ENCODE measurements around the gene RBMS2.

The RBMS2 gene

DNA sequence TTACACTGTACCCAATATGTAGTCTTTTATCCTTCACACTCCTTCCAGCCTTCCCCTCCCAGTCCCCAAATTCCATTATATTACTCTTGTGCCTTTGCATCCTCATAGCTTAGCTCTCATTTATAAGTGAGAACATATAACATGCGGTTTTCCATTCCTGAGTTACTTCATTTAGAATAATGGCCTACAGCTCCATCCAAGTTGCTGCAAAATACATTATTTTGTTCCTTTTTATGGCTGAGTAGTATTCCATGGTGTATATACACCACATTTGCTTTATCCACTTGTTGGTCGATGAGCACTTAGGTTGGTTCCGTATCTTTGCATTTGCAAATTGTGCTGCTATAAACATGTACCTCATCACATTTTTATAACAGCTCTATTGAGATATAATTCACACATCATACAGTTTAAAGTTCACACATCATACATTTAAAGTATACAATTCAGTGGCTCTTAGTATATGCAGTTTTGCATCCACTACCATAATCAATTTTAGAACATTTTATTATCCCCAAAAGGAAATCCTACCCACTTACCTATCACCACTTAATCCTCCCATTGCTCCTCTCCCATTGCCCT lies 23.5 kb downstream of the RBMS2 start:
- no peak overlapping the region for H3K27ac ChIP-seq
- TF ChIP-seq, protein P1, sequence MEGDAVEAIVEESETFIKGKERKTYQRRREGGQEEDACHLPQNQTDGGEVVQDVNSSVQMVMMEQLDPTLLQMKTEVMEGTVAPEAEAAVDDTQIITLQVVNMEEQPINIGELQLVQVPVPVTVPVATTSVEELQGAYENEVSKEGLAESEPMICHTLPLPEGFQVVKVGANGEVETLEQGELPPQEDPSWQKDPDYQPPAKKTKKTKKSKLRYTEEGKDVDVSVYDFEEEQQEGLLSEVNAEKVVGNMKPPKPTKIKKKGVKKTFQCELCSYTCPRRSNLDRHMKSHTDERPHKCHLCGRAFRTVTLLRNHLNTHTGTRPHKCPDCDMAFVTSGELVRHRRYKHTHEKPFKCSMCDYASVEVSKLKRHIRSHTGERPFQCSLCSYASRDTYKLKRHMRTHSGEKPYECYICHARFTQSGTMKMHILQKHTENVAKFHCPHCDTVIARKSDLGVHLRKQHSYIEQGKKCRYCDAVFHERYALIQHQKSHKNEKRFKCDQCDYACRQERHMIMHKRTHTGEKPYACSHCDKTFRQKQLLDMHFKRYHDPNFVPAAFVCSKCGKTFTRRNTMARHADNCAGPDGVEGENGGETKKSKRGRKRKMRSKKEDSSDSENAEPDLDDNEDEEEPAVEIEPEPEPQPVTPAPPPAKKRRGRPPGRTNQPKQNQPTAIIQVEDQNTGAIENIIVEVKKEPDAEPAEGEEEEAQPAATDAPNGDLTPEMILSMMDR (conservative IDR thresholded peaks at IDR 0.05): no peak
- TF ChIP-seq ZFX (IDR thresholded peaks at IDR 0.05): no peak

GRCh38 chr12:56546680-56547079 lies 25.1 kb downstream of the RBMS2 start:
- H3K27ac ChIP-seq: no peak overlapping the region
- TF ChIP-seq ZFX (IDR thresholded peaks at IDR 0.05): no peak
- TF ChIP-seq, protein P1 (conservative IDR thresholded peaks at IDR 0.05): no peak

DNA sequence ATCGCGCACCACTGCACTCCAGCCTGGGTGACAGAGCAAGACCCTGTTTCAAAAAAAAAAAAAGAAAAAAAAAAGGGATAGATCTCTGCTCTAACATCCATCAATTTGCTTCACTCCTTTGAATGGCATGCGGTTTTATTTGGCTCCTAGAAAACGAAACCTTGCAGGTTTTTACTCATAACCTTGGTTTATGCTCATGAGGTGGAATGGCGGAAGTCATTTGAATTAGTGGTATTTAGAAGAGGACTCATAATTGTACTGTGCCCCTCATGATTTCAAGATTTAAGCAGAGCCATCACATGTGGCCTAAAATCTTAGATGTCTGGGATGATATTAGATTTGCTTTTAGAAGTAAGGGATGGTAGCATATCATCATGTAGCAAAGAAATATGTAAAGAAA lies 29.4 kb downstream of the RBMS2 start:
- TF ChIP-seq, protein P1 (conservative IDR thresholded peaks at IDR 0.05): no peak
- TF ChIP-seq ZFX (IDR thresholded peaks at IDR 0.05): no peak
- H3K27ac ChIP-seq: no peak overlapping the region

GRCh38 chr12:56565510-56566101 lies 44.0 kb downstream of the RBMS2 start:
- TF ChIP-seq, protein P1 (conservative IDR thresholded peaks at IDR 0.05): no peak
- no peak for TF ChIP-seq ZFX (IDR thresholded peaks at IDR 0.05)
- H3K27ac ChIP-seq: no peak overlapping the region

DNA sequence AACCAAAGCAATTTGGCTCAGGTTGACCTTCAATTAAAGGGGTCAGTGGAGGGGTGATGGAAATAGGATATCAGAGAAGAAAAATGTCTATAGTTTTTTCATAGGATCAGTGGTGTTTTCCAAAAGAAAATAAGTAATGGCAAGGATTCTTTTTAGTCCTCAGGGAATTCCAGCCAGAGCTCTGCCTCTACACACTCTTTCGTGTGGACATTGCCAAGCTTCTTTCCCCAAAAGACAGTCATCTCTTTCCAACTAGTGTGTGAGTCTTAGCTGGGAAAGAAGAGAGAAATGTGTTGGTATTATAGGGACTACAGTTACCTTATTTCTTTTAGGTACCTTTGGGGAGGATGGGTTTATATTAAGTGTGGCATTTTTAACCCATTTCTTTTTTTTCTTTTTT lies 46.5 kb downstream of the RBMS2 start:
- TF ChIP-seq ZFX (IDR thresholded peaks at IDR 0.05): no peak
- TF ChIP-seq, protein P1 (conservative IDR thresholded peaks at IDR 0.05): no peak

GRCh38 chr12:56571121-56571520 lies 49.5 kb downstream of the RBMS2 start:
- H3K27ac ChIP-seq: no peak overlapping the region
- TF ChIP-seq ZFX (IDR thresholded peaks at IDR 0.05): no peak
- TF ChIP-seq, protein P1 (conservative IDR thresholded peaks at IDR 0.05): no peak

More for the DNA sequence above, 46.5 kb downstream of the RBMS2 start:
- no peak overlapping the region for H3K27ac ChIP-seq

DNA sequence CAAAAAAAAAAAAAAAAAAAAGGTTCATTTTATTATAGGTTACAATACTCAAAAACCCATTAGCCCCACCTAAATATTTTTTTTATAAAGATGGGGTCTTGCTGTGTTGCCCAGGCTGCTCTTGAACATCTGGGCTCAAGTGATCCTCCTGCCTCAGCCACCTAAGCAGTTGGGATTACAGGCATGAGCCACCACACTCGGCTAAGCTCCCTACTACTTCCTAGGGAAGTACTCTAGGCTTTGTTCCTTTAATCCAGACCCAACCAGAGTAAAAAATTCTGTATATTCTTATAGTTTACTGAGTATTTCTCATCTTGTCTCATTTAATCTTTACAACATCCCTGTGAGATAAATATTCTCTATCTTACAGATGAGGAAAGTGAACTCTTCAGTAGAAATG lies 50.7 kb downstream of the RBMS2 start:
- TF ChIP-seq, protein P1 (conservative IDR thresholded peaks at IDR 0.05): no peak
- no peak for TF ChIP-seq ZFX (IDR thresholded peaks at IDR 0.05)
- no peak overlapping the region for H3K27ac ChIP-seq
